ENCODE measurements around the gene DPYSL5. TPM values are rescaled to one million over a fixed set of nuclear protein-coding genes. Genes with fewer than 3 reads are reported as not detected.

Gene DPYSL5
- total RNA-seq, 6 donors from 2014 or later, result not detected

GRCh38 chr2:26889796-26890195, 41.9 kb downstream of the DPYSL5 start:
- no peak for TF ChIP-seq CTCF (IDR thresholded peaks at IDR 0.05)
- TF ChIP-seq POLR2AphosphoS5 (IDR thresholded peaks at IDR 0.05), result no peak
- no peak for TF ChIP-seq POLR2A (IDR thresholded peaks at IDR 0.05)
- no peak for TF ChIP-seq EP300 (IDR thresholded peaks at IDR 0.05)
- ATAC-seq (ENCODE audit: low FRiP score in 2 of 2) (no peak), DNase-seq (no peak)
- no peak overlapping the region for H3K4me3 ChIP-seq
- H3K36me3 ChIP-seq, result no peaks in the 10 kb centered on the region
- H3K9me3 ChIP-seq, result no peaks in the 10 kb centered on the region
- H3K27ac ChIP-seq, result no peak overlapping the region
- WGBS, 2 donors, result 81 to 89% methylated on average over 4 of the region's 4 CpGs
- no peaks in the 10 kb centered on the region for H3K4me1 ChIP-seq
- H3K27me3 ChIP-seq, result no peaks in the 10 kb centered on the region

GRCh38 chr2:26890341-26891000, 42.5 kb downstream of the DPYSL5 start:
- H3K9me3 ChIP-seq, result no peaks in the 10 kb centered on the region
- no peak overlapping the region for H3K27ac ChIP-seq
- ATAC-seq (ENCODE audit: low FRiP score in 2 of 2) (no peak), DNase-seq (no peak)
- TF ChIP-seq POLR2A (IDR thresholded peaks at IDR 0.05) (no peak), POLR2AphosphoS5 (IDR thresholded peaks at IDR 0.05) (no peak), EP300 (IDR thresholded peaks at IDR 0.05) (no peak)
- H3K4me3 ChIP-seq, result no peak overlapping the region
- no peaks in the 10 kb centered on the region for H3K27me3 ChIP-seq
- no peaks in the 10 kb centered on the region for H3K36me3 ChIP-seq
- H3K4me1 ChIP-seq, result no peaks in the 10 kb centered on the region
- 84 to 85% methylated on average over 11 of the region's 11 CpGs for WGBS, 2 donors

GRCh38 chr2:26892133-26892532, 44.2 kb downstream of the DPYSL5 start:
- ATAC-seq (ENCODE audit: low FRiP score in 2 of 2), result no peak
- no peak for DNase-seq
- H3K27me3 ChIP-seq, result no peaks in the 10 kb centered on the region
- no peaks in the 10 kb centered on the region for H3K9me3 ChIP-seq
- H3K4me3 ChIP-seq, result no peak overlapping the region
- TF ChIP-seq POLR2AphosphoS5 (IDR thresholded peaks at IDR 0.05) (no peak), CTCF (IDR thresholded peaks at IDR 0.05) (no peak), POLR2A (IDR thresholded peaks at IDR 0.05) (no peak), EP300 (IDR thresholded peaks at IDR 0.05) (no peak)
- WGBS, 2 donors, result 61 to 63% methylated on average over 3 of the region's 3 CpGs
- no peaks in the 10 kb centered on the region for H3K4me1 ChIP-seq
- no peak overlapping the region for H3K27ac ChIP-seq
- no peaks in the 10 kb centered on the region for H3K36me3 ChIP-seq

GRCh38 chr2:26892922-26893524, 45.1 kb downstream of the DPYSL5 start:
- no peak for DNase-seq
- Histone ChIP-seq H3K27me3 (no peaks in the 10 kb centered on the region), H3K9me3 (no peaks in the 10 kb centered on the region), H3K36me3 (no peaks in the 10 kb centered on the region), H3K27ac (no peak overlapping the region), H3K4me1 (no peaks in the 10 kb centered on the region), H3K4me3 (no peak overlapping the region)
- TF ChIP-seq CTCF (IDR thresholded peaks at IDR 0.05), result no peak
- no peak for TF ChIP-seq POLR2A (IDR thresholded peaks at IDR 0.05)
- no peak for TF ChIP-seq EP300 (IDR thresholded peaks at IDR 0.05)
- 87 to 89% methylated on average over 3 of the region's 3 CpGs for WGBS, 2 donors
- ATAC-seq (ENCODE audit: low FRiP score in 2 of 2), result no peak

- Histone ChIP-seq H3K4me1 (no peaks in the 10 kb centered on the region), H3K36me3 (no peaks in the 10 kb centered on the region), H3K4me3 (no peak overlapping the region), H3K27ac (no peak overlapping the region), H3K9me3 (no peaks in the 10 kb centered on the region), H3K27me3 (no peaks in the 10 kb centered on the region)
- 78 to 86% methylated on average over 2 of the region's 2 CpGs for whole genome bisulfite sequencing, 2 donors
- no peak for TF ChIP-seq CTCF (IDR thresholded peaks at IDR 0.05)
- TF ChIP-seq POLR2AphosphoS5 (IDR thresholded peaks at IDR 0.05), result no peak
- no peak for TF ChIP-seq EP300 (IDR thresholded peaks at IDR 0.05)
- TF ChIP-seq POLR2A (IDR thresholded peaks at IDR 0.05), result no peak
- DNase-seq, result no peak
- no peak for ATAC-seq (ENCODE audit: low FRiP score in 2 of 2)
Observed at GRCh38 chr2:26894136-26894535, 46.2 kb downstream of the DPYSL5 start.
